Measurements from ENCODE around the gene LIMS2. TPM values are rescaled to one million over a fixed set of nuclear protein-coding genes. Genes with fewer than 3 reads are reported as not detected.

The LIMS2 gene
- total RNA-seq, 2 experiments from 2014 or later = 7.6 to 8.3 TPM

- CTCF ChIA-PET = interaction anchor here (1.0 kb wide), 1 partner anchor 71 kb away, joined by 3 read pairs; no protein-coding TSS in a partner anchor
- POLR2A ChIA-PET = no interaction called here
Observed at GRCh38 chr2:127661949-127662510, 13.3 kb downstream of the LIMS2 start.

GRCh38 chr2:127661072-127661649, 14.2 kb downstream of the LIMS2 start:
- CTCF ChIA-PET = no interaction called here
- POLR2A ChIA-PET = no interaction called here

- POLR2A ChIA-PET = no interaction called here
- CTCF ChIA-PET = no interaction called here
Observed at GRCh38 chr2:127660291-127660578, 15.1 kb downstream of the LIMS2 start.

GRCh38 chr2:127659408-127660290, 15.7 kb downstream of the LIMS2 start:
- ChIA-PET POLR2A (no interaction called here), CTCF (no interaction called here)

GRCh38 chr2:127658641-127659407, 16.5 kb downstream of the LIMS2 start:
- POLR2A ChIA-PET = no interaction called here
- CTCF ChIA-PET = no interaction called here

GRCh38 chr2:127658146-127658545, 17.2 kb downstream of the LIMS2 start:
- ChIA-PET CTCF (no interaction called here), POLR2A (no interaction called here)

- CTCF ChIA-PET = interaction anchor here (1.3 kb wide), 1 partner anchor 66 kb away, joined by 4 read pairs; no protein-coding TSS in a partner anchor
- POLR2A ChIA-PET = no interaction called here
Observed at GRCh38 chr2:127657232-127657595, 18.1 kb downstream of the LIMS2 start.

- CTCF ChIA-PET = interaction anchor here (1.3 kb wide), 1 partner anchor 65 kb away, joined by 4 read pairs; no protein-coding TSS in a partner anchor
- POLR2A ChIA-PET = no interaction called here
Observed at GRCh38 chr2:127656569-127657231, 18.6 kb downstream of the LIMS2 start.

GRCh38 chr2:127655209-127656073, 19.9 kb downstream of the LIMS2 start:
- ChIA-PET CTCF (no interaction called here), POLR2A (no interaction called here)

- ChIA-PET POLR2A (no interaction called here), CTCF (no interaction called here)
Observed at GRCh38 chr2:127654838-127655175, 20.5 kb downstream of the LIMS2 start.

GRCh38 chr2:127654084-127654837, 21.1 kb downstream of the LIMS2 start:
- CTCF ChIA-PET = no interaction called here
- POLR2A ChIA-PET = no interaction called here

GRCh38 chr2:127653421-127654083, 21.8 kb downstream of the LIMS2 start:
- ChIA-PET POLR2A (no interaction called here), CTCF (no interaction called here)

- ChIA-PET POLR2A (no interaction called here), CTCF (interaction anchor here (0.9 kb wide), 1 partner anchor 62 kb away, joined by 3 read pairs; no protein-coding TSS in a partner anchor)
Observed at GRCh38 chr2:127652786-127653357, 22.5 kb downstream of the LIMS2 start.

GRCh38 chr2:127651971-127652550, 23.3 kb downstream of the LIMS2 start:
- POLR2A ChIA-PET = no interaction called here
- CTCF ChIA-PET = interaction anchor here (0.9 kb wide), 1 partner anchor 61 kb away, joined by 3 read pairs; no protein-coding TSS in a partner anchor

- ChIA-PET CTCF (no interaction called here), POLR2A (no interaction called here)
Observed at GRCh38 chr2:127651381-127651809, 23.9 kb downstream of the LIMS2 start.

GRCh38 chr2:127650785-127651380, 24.4 kb downstream of the LIMS2 start:
- ChIA-PET POLR2A (no interaction called here), CTCF (interaction anchor here (1.0 to 2.2 kb wide), 7 partner anchors 9 to 59 kb away, joined by 3 to 20 read pairs (median 4); no protein-coding TSS in a partner anchor)

Measured in activated CD8-positive, alpha-beta memory T cell treated with anti-CD3 and anti-CD28 coated beads for 36 hours (primary cell).